SH-SY5Y (cell line): ENCODE measurements around the gene CRYBG1.

Experiments
- GATA2 ChIP-seq: IDR thresholded peaks from 2 replicates; pipeline ENCODE4 v1.6.1; 2011; ENCODE audit warnings: mild to moderate bottlenecking, low read depth, low read length
- GATA3 ChIP-seq: IDR thresholded peaks from 2 replicates; pipeline ENCODE4 v1.6.1; 2011; ENCODE audit warnings: low read depth, mild to moderate bottlenecking, low read length, moderate library complexity

DNA sequence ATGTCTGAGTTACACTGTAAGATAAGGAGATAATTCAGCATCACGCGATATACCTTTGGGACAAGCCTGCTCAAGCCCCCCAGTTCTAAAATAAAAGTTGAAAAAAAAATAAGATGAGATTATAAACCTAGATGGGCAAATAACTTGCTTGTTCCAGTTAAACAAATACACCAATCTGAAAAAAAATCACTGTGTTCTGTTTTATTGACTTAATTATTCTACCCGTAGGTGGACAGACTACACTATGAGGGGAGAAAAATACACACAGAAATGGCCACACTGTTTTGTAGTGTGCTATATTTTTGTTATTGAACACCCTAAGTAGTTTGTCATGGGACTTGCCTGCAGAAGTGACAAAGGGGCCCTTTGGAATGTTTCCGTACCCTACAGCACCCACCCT, 70.9 kb downstream of the CRYBG1 start:
- TF ChIP-seq GATA2: no peak
- TF ChIP-seq GATA3: no peak
